UCSD-AML1 (cell line): Measurements from ENCODE around the gene BTN2A1.
"Not testable (repeated sequence)": the region's sequence is repeated elsewhere in the genome, so short reads cannot be mapped to it uniquely, and the experiment has no call there.

ENCODE experiments used
- DNase-seq: peaks from one replicate; lab custom pipeline; 2025; ENCODE audit not compliant: unreplicated experiment; lab: John Stamatoyannopoulos, UW

BTN2A1 gene

GRCh38 chr6:26457806-26458688 lies at the start of gene BTN2A1:
Gene BTN2A1, plus strand, starts transcription at chr6:26457955. Its CDS starts 682 bp downstream, at chr6:26458637.
- DNase-seq = peak; percentile 64

- DNase-seq = no peak
Measured at GRCh38 chr6:26408828-26409730, 48.7 kb upstream of the BTN2A1 start.

GRCh38 chr6:26411751-26412150 lies 46.0 kb upstream of the BTN2A1 start:
- DNase-seq = no peak

GRCh38 chr6:26412228-26412627 lies 45.5 kb upstream of the BTN2A1 start:
- DNase-seq = no peak

- no peak for DNase-seq
Measured at GRCh38 chr6:26412954-26413353, 44.8 kb upstream of the BTN2A1 start.

GRCh38 chr6:26414281-26414680 lies 43.5 kb upstream of the BTN2A1 start:
- no peak for DNase-seq

GRCh38 chr6:26415036-26415614 lies 42.6 kb upstream of the BTN2A1 start:
- DNase-seq = no peak

GRCh38 chr6:26415791-26416190 lies 42.0 kb upstream of the BTN2A1 start:
- no peak for DNase-seq

- DNase-seq = no peak
Measured at GRCh38 chr6:26416288-26416687, 41.5 kb upstream of the BTN2A1 start.

- not testable (repeated sequence) for DNase-seq
Measured at GRCh38 chr6:26418077-26418476, 39.7 kb upstream of the BTN2A1 start.

- DNase-seq = not testable (repeated sequence)
Measured at GRCh38 chr6:26418795-26419194, 39.0 kb upstream of the BTN2A1 start.

- DNase-seq = no peak
Measured at GRCh38 chr6:26420688-26421171, 37.0 kb upstream of the BTN2A1 start.

- DNase-seq = peak; percentile 59
Measured at GRCh38 chr6:26421259-26422144, 36.3 kb upstream of the BTN2A1 start.

- DNase-seq = no peak
Measured at GRCh38 chr6:26422329-26422728, 35.4 kb upstream of the BTN2A1 start.

GRCh38 chr6:26426691-26427450 lies 30.9 kb upstream of the BTN2A1 start:
- DNase-seq = no peak

GRCh38 chr6:26427451-26427809 lies 30.3 kb upstream of the BTN2A1 start:
- no peak for DNase-seq

- no peak for DNase-seq
Measured at GRCh38 chr6:26428206-26428605, 29.5 kb upstream of the BTN2A1 start.

GRCh38 chr6:26430787-26431186 lies 27.0 kb upstream of the BTN2A1 start:
- no peak for DNase-seq
